Smooth muscle cell of the pulmonary artery (primary cell): ENCODE data around the gene CX3CR1. TPM values are rescaled to one million over a fixed set of nuclear protein-coding genes. Genes with fewer than 3 reads are reported as not detected.

Source experiments
- total RNA-seq: library from RNA; depleted of rRNA; stranded (reverse); fragments of >200 nt; gene quantifications from 2 replicates; pipeline ENCODE4 v1.2.3, GENCODE V29; 2014

Gene CX3CR1
- under 0.01 TPM in 1 of 2 replicates, not detected in the other for total RNA-seq

GRCh38 chr3:39279745-39280517, at the start of gene CX3CR1:
Gene CX3CR1, minus strand, starts transcription at chr3:39280036. Its CDS starts 13,527 bp downstream, at chr3:39266509.

DNA sequence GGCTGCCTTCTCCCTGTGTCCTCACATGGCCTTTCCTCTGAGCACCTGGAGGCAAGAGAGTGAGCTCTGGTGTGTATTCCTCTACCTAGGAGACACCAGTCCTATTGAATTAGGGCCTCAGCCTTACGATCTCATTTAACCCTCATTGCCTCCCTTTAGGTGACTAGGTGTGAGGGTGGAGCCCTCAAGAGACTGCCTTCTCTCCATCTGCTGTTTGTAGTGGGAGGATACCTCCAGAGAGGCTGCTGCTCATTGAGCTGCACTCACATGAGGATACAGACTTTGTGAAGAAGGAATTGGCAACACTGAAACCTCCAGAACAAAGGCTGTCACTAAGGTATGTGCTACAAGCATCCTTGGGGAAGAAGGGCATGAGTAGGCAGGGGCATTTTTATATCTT, 49.7 kb upstream of the CX3CR1 start, which contains the start of gene CCR8:
Gene CCR8, plus strand, starts transcription at position 217 of the 400 bp plus-strand sequence. CDS start 2,623 bp downstream, outside the sequence.

Other genes with a start within 250 kb of the CX3CR1 start
- gene SCN11A, start 228.1 kb downstream of the CX3CR1 start, total RNA-seq = under 0.01 TPM in 1 of 2 replicates, not detected in the other
- 33.6 and 46.4 TPM in 2 replicates for gene WDR48, start 228.0 kb downstream of the CX3CR1 start, total RNA-seq
- 45.6 and 52.8 TPM in 2 replicates for gene GORASP1, start 172.4 kb downstream of the CX3CR1 start, total RNA-seq
- gene TTC21A, start 172.4 kb downstream of the CX3CR1 start, total RNA-seq = 3.2 and 6.8 TPM in 2 replicates
- gene CSRNP1, start 126.4 kb downstream of the CX3CR1 start, total RNA-seq = 6.5 and 11.5 TPM in 2 replicates
- 0.07 TPM in 2 replicates for gene XIRP1, start 87.4 kb downstream of the CX3CR1 start, total RNA-seq
- gene CCR8, start 49.7 kb upstream of the CX3CR1 start, total RNA-seq = not detected in 2 replicates
- 19.2 and 22.0 TPM in 2 replicates for gene SLC25A38, start 103.3 kb upstream of the CX3CR1 start, total RNA-seq
- gene RPSA, start 126.7 kb upstream of the CX3CR1 start, total RNA-seq = 818 and 877 TPM in 2 replicates
- gene MOBP, start 187.6 kb upstream of the CX3CR1 start, total RNA-seq = not detected in 2 replicates